DMS 273 treated with DMSO at 0.1 percent for 48 hours (cell line): ENCODE measurements around the gene YWHAQ.
"Not testable (repeated sequence)": the region's sequence is repeated elsewhere in the genome, so short reads cannot be mapped to it uniquely, and the experiment has no call there.

Source experiments
- DNase-seq: peaks from one replicate; lab custom pipeline; 2025; lab: John Stamatoyannopoulos, UW

Gene YWHAQ

DNA sequence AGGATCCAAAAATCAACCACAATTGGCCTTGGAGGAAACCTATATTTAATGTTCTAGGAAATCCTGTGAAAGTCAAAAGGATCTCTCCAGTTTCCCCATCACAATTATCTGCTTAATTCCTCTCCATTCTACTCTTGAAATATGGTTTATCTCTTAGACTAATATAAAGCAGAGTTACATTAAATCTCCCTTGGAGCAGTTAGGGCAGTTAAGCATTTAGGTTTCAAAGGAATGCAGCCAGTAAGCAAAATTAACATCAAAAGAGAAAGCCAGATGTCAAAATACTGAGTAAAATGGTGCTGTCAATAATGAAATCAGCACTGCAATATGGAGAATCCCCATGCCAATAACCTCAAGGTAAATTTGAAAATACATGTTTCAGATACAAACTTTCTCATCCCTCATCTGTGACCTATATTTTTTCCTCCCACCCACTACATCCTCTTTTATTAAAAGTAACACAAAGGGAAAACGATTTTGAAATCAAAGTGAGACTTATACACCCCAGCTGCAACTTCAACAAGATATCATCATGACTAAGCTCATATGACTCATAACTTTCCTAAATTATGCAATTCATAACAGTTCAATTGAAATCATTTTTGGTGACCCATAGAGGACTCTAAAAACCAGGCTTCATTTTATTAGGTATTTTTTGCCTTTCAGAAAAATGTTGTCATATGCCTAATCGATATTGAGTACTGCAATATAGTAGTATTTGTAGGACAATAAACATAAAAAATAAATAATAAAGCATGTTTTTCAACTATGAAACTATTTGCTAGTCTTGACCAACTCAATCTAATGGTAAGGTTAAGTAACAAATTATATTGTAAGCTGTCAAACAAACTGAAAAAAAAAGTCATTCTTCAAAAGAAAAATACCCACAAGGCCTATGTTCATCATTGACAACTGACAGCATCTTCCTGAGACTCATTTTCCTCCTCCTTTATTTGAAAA, 78.3 kb downstream of the YWHAQ start:
- DNase-seq: no peak

DNA sequence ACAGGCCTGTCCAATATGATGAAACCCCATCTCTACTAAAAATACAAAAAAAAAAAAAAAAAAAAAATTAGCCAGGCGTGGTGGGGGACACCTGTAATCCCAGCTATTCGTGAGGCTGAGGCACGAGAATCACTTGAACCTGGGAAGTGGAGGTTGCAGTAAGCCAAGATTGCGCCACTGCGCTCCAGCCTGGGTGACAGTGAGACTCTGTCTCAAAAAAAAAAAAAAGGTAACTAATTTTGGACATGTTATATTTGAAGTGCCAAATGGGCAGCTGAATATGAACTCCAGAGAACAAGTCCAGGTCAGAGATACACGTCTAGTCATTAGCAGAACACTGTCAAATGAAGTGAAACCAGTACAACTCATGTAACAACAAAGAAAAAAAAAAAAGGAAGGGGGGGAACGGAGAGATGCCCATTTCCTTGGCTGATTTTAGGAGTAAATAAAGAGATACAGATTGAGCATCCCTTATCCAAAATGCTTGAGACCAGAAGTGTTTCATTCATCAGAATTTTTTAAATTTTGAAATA, 79.9 kb downstream of the YWHAQ start:
- not testable (repeated sequence) for DNase-seq

DNA sequence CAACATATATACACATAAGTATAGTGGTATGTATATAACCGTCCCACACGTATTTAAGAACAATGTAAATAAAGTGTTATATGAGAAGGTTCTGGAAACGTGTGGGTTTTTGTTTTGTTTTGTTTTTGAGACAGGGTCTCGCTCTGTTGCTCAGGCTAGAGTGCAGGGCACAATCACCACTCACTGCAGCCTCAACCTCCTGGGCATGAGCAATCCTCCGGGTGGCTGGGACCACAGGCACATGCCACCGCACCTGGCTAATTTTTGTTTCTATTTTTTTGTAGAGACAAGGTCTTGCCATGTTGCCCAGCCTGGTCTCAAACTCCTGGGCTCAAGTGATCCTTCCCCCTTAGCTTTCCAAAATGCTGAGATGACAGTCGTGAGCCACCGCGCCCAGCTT, 81.4 kb downstream of the YWHAQ start:
- no peak for DNase-seq

DNA sequence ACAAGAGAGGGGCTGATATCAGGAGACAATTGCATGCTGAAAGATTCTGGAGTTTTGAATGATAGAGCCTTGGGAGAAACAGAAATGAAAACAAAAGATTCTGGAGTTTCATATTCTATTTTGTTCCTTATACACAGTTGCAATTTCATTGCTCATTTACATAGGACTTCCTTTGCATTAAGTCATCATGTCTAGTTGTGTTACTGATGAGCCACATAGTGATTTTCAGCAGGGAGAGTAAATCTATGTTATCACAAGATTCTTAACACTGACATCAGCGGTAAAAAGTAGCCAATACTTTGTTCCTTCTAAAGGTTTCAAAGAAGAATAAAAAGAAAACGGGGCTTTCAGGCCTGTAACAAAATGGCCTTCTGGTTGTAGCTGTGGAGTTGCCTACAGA, 82.3 kb downstream of the YWHAQ start:
- DNase-seq: no peak

DNA sequence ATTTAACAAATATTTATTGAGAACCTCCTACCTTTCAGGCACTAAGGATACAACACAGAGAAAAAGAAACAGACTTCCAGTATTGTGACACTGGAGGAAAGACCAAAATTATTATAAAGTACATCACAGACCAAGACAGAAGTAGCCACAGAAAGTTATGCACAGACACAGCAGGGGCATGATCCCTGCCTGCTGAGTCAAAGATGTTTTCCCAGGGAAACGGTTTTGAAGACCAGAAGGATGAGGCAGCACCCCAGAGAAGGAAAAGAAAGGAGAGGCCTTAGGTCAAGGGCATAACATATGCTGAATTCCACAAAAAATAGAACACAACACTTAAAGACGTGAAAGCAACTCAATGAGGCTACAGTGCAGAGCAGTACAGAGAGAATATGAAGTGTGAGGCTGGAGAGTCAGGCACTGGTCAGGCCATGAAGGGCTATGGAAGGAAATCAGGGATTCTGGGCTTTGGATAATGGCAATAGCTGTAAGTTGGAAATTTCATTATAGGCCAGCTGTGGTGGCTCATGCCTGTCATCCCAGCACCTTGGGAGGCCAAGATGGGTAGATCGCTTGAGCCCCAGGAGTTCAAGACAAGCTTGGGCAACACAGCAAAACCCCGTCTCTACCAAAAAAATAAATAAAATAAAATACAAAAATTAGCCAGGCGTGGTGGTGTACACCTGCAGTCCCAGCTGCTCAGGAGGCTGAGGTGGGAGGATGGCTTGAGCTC, 83.4 kb downstream of the YWHAQ start:
- DNase-seq: no peak

DNA sequence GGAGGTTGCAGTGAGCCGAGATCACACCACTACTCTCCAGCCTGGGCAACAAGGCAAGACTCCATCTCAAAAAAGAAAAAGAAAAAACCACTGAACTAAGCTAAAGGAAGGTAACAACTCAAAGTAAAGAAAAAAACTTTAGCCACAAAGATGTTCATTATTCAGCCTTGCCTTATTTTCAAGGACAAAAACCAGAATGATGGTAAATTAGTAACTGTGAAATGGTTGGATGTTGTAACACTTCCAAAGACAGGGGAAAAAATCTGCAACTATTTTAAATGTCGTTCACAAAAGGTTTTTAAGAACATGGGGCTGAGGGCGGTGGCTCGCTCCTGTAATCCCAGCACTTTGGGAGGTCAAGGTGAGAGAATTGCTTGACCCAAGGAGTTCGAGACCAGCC, 85.3 kb downstream of the YWHAQ start:
- no peak for DNase-seq

DNA sequence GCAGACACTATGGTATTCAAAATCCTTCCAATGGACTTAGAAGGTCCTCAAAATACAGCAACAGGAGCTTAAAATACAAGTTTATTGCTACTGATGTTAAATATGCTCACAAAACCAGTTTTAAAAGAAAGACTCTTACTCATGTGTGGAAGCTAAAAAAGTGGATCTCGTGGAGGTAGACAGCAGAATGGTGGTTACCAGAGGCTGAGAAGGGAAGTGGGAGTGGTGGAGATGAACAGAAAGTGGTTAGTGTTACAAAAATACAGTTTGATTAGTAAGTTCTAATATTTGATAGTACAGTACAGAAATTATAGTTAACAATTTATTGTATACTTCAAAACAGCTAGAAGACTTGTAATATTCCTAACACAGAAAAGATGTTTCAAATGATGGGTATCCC, 87.2 kb downstream of the YWHAQ start:
- no peak for DNase-seq

DNA sequence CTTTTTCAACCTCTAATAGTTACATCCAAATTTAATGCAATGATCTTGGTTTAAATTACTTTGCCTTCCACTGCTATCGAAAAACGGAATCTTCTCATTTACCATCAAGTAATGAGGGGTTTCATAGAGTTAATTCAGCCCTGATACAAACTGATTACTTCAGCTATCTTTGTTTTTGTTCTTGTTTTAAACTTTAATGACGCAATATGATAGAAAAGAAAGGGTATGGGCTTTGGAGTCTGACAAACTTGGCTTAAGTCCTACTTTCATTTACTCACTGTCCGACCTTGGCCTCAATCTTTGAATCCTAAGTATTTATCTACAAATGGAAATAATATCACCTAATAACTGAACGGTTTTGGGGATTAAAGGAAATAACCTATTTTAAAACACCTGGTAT, 91.3 kb downstream of the YWHAQ start:
- DNase-seq: no peak

DNA sequence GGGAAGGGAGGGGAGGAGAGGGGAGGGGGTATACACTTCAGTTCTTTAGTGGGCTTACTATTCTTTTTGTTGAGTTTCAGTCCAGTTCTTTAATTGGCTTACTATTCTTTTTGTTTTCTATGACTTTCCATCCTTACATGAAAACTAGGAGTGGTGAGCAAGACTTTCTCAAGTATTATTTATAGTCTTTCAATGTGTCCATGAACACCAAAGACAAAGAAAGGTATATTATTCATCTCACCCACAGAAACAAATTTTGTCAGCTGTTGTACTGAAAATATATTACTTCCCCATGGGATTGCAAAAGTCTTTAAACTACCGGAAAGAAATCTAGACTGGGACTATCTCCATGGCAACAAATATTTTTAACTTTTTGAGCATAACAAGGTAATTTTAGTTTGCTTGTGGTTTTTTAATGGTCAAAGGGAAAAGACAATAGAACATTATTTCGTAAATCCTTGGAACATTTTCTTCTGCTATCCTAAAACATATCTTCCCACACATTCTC, 92.7 kb downstream of the YWHAQ start:
- DNase-seq: no peak

DNA sequence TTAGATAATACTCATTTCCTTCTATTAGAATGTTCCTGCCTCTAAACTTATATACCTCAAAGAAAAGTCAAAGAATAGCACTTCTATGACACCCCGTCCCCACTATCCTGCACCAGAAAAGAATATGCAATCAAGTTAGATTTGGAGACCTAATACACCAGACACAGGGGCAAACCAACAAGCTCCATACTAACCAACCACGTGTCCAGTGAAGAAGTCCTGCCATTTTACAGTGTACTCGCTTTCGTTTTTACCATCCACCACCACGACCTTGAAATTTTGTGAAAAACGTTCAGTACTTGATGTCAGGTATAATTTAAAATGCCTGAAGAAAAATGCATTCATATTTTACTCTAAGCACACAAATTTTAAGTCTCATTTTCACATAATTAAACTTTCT, 94.3 kb downstream of the YWHAQ start:
- no peak for DNase-seq

DNA sequence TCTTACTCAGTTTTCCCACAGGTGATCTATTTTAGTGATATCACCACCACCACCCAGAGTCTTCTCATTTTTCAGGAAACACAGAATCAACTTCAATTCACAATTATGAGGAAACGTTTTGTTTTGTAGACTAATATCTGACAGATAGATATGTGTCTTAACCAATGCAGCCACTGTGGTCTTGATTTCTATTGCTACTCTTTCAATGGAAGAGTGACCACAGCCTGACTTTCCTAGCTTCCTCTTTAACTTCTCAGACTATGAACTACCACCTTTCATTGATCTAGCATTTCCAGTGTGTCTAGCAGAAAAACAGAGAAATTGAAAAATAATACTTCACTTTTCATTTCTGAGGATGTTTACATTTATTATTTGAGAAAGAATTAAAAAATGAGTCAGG, 95.6 kb downstream of the YWHAQ start:
- DNase-seq: no peak
